Esophagus (tissue), 2 donors: Measurements from ENCODE around the gene CD44. TPM values are rescaled to one million over a fixed set of nuclear protein-coding genes. Genes with fewer than 3 reads are reported as not detected.
"Not testable (repeated sequence)": the region's sequence is repeated elsewhere in the genome, so short reads cannot be mapped to it uniquely, and the experiment has no call there.

Experiments
- H3K27ac ChIP-seq, 2 donors: one replicate each; pipeline ENCODE4 v1.5.1; 2013; ENCODE audit warnings: low read depth in 2 of 2, mild to moderate bottlenecking in 2 of 2, inconsistent platforms in 1 of 2, low read length in 1 of 2, moderate library complexity in 1 of 2
- H3K27me3 ChIP-seq, 2 donors: one replicate each; pipeline ENCODE4 v1.6.1; 2013; ENCODE audit warnings: low read length in 2 of 2, control low read depth in 1 of 2, mild to moderate bottlenecking in 1 of 2; ENCODE audit not compliant: insufficient read depth in 2 of 2, control insufficient read depth in 1 of 2
- H3K36me3 ChIP-seq, 2 donors: one replicate each; pipeline ENCODE4 v1.6.1; 2013; ENCODE audit warnings: low read length in 1 of 2; ENCODE audit not compliant: control insufficient read depth in 2 of 2, insufficient read depth in 2 of 2
- H3K4me1 ChIP-seq, 2 donors: one replicate each; pipeline ENCODE4 v1.6.1; 2013; ENCODE audit warnings: low read length in 1 of 2; ENCODE audit not compliant: control insufficient read depth in 2 of 2, insufficient read depth in 2 of 2
- H3K4me3 ChIP-seq, 2 donors: one replicate each; pipeline ENCODE4 v1.5.1; 2013; ENCODE audit warnings: low read length in 2 of 2, mild to moderate bottlenecking in 2 of 2, low read depth in 1 of 2, moderate library complexity in 1 of 2
- H3K9me3 ChIP-seq, 2 donors: one replicate each; pipeline ENCODE4 v1.6.1; 2013; ENCODE audit warnings: mild to moderate bottlenecking in 2 of 2, low read depth in 1 of 2, low read length in 1 of 2, moderate library complexity in 1 of 2; ENCODE audit not compliant: control insufficient read depth in 2 of 2, insufficient read depth in 1 of 2
- WGBS, 2 donors: extraction: QIAGEN DNeasy Blood & Tissue Kit; methylation state at CpG; one replicate each; pipeline ENCODE4 v1.1.7; 2013; 5-methylcytosine and 5-hydroxymethylcytosine counted together
- polyA plus RNA-seq, 2 donors: library from polyadenylated mRNA; stranded (reverse); fragments of 200-250 nt; gene quantifications; one replicate each; pipeline ENCODE4 v1.2.3, GENCODE V29; 2013
- donor health status: healthy with polysubstance abuse.
- donor health status: Bipolar disorder and iron deficiency.

Gene CD44
- polyA plus RNA-seq, 2 donors, result 130 to 161 TPM

- H3K4me1 ChIP-seq, result peaks cover 0 to 2% of the 10 kb centered on the region in 2 donors
- no peaks in the 10 kb centered on the region for H3K9me3 ChIP-seq
- no peaks in the 10 kb centered on the region for H3K27me3 ChIP-seq
- H3K4me3 ChIP-seq, result no peak overlapping the region
- no peak overlapping the region for H3K27ac ChIP-seq
- peaks cover 4 to 22% of the 10 kb centered on the region in 2 donors for H3K36me3 ChIP-seq
- 69 to 70% methylated on average over 3 of the region's 3 CpGs for WGBS, 2 donors
Observed at GRCh38 chr11:35225946-35226520, 87.1 kb downstream of the CD44 start.

- H3K27ac ChIP-seq, H3K27me3 ChIP-seq, H3K9me3 ChIP-seq, H3K4me3 ChIP-seq, H3K4me1 ChIP-seq: not testable (repeated sequence)
- peaks cover 4 to 22% of the 10 kb centered on the region in 2 donors for H3K36me3 ChIP-seq
- 89 to 94% methylated on average over 6 of the region's 6 CpGs for WGBS, 2 donors
Observed at GRCh38 chr11:35226756-35227155, 87.8 kb downstream of the CD44 start.

GRCh38 chr11:35227576-35228327 lies 88.8 kb downstream of the CD44 start:
- Histone ChIP-seq H3K4me1 (peaks cover 0 to 2% of the 10 kb centered on the region in 2 donors), H3K36me3 (peaks cover 4 to 22% of the 10 kb centered on the region in 2 donors), H3K27ac (no peak overlapping the region), H3K27me3 (no peaks in the 10 kb centered on the region), H3K9me3 (no peaks in the 10 kb centered on the region), H3K4me3 (no peak overlapping the region)
- WGBS, 2 donors, result 57 to 64% methylated on average over 5 of the region's 5 CpGs

GRCh38 chr11:35228328-35228725 lies 89.4 kb downstream of the CD44 start:
- WGBS, 2 donors, result 79 to 85% methylated on average over 3 of the region's 3 CpGs
- no peak overlapping the region for H3K4me3 ChIP-seq
- peaks cover 3 to 20% of the 10 kb centered on the region in 2 donors for H3K36me3 ChIP-seq
- no peak overlapping the region for H3K27ac ChIP-seq
- no peaks in the 10 kb centered on the region for H3K9me3 ChIP-seq
- no peaks in the 10 kb centered on the region for H3K27me3 ChIP-seq
- H3K4me1 ChIP-seq, result peaks cover 0 to 1% of the 10 kb centered on the region in 2 donors

- Histone ChIP-seq H3K4me3 (no peak overlapping the region), H3K27ac (no peak overlapping the region), H3K9me3 (no peaks in the 10 kb centered on the region), H3K27me3 (no peaks in the 10 kb centered on the region), H3K36me3 (peaks cover 0 to 15% of the 10 kb centered on the region in 2 donors), H3K4me1 (no peaks in the 10 kb centered on the region)
- 97% methylated on average over 1 of the region's 1 CpG for WGBS, 2 donors
Observed at GRCh38 chr11:35230388-35230787, 91.4 kb downstream of the CD44 start.

GRCh38 chr11:35231076-35231860 lies 92.3 kb downstream of the CD44 start:
- H3K9me3 ChIP-seq, result no peaks in the 10 kb centered on the region

GRCh38 chr11:35232891-35233330 lies 93.9 kb downstream of the CD44 start:
- no peaks in the 10 kb centered on the region for H3K4me1 ChIP-seq
- peaks cover 0 to 10% of the 10 kb centered on the region in 2 donors for H3K36me3 ChIP-seq
- 61 to 66% methylated on average over 4 of the region's 4 CpGs for WGBS, 2 donors
- no peaks in the 10 kb centered on the region for H3K27me3 ChIP-seq
- H3K27ac ChIP-seq, result peak overlapping the region in 1 of 2 donors; percentile 38
- H3K4me3 ChIP-seq, result no peak overlapping the region
- no peaks in the 10 kb centered on the region for H3K9me3 ChIP-seq

More at GRCh38 chr11:35231076-35231860, 92.3 kb downstream of the CD44 start:
- H3K27me3 ChIP-seq, result no peaks in the 10 kb centered on the region
- H3K27ac ChIP-seq, result peak overlapping the region in 1 of 2 donors; percentile 3
- peaks cover 0 to 15% of the 10 kb centered on the region in 2 donors for H3K36me3 ChIP-seq
- H3K4me3 ChIP-seq, result no peak overlapping the region
- 84 to 93% methylated on average over 5 of the region's 5 CpGs for WGBS, 2 donors
- no peaks in the 10 kb centered on the region for H3K4me1 ChIP-seq

- peaks cover 0 to 10% of the 10 kb centered on the region in 2 donors for H3K36me3 ChIP-seq
- WGBS, 2 donors, result 90 to 94% methylated on average over 1 of the region's 1 CpG
- no peaks in the 10 kb centered on the region for H3K27me3 ChIP-seq
- no peaks in the 10 kb centered on the region for H3K4me1 ChIP-seq
- no peaks in the 10 kb centered on the region for H3K9me3 ChIP-seq
- no peak overlapping the region for H3K27ac ChIP-seq
- H3K4me3 ChIP-seq, result no peak overlapping the region
Observed at GRCh38 chr11:35233518-35233917, 94.5 kb downstream of the CD44 start.

- H3K9me3 ChIP-seq, result no peaks in the 10 kb centered on the region
- H3K27me3 ChIP-seq, result no peaks in the 10 kb centered on the region
- H3K36me3 ChIP-seq, result peaks cover 0 to 3% of the 10 kb centered on the region in 2 donors
- no peak overlapping the region for H3K4me3 ChIP-seq
- no peak overlapping the region for H3K27ac ChIP-seq
- no peaks in the 10 kb centered on the region for H3K4me1 ChIP-seq
- 79 to 88% methylated on average over 3 of the region's 3 CpGs for WGBS, 2 donors
Observed at GRCh38 chr11:35234460-35235156, 95.6 kb downstream of the CD44 start.
